Measurements from ENCODE around the gene NKTR. TPM values are rescaled to one million over a fixed set of nuclear protein-coding genes. Genes with fewer than 3 reads are reported as not detected.
"Not testable (repeated sequence)": the region's sequence is repeated elsewhere in the genome, so short reads cannot be mapped to it uniquely, and the experiment has no call there.

The NKTR gene
- total RNA-seq, 1 experiment from 2014 or later: 89.3 TPM

- TF ChIP-seq ERG (CRISPR knock-in tag; IDR thresholded peaks at IDR 0.05): no peak
- TF ChIP-seq SMAD3 (CRISPR knock-in tag; IDR thresholded peaks at IDR 0.05; ENCODE audit: borderline replicate concordance): no peak
Observed at GRCh38 chr3:42591811-42592210, 8.7 kb upstream of the NKTR start (continued).

- Mint-ChIP-seq H3K4me3 (peak overlapping the region; percentile 31), H3K36me3 (peaks cover 38% of the 10 kb centered on the region), H3K9me3 (peaks cover 4% of the 10 kb centered on the region), H3K27ac (peak overlapping the region; percentile 61), H3K4me1 (peaks cover 43% of the 10 kb centered on the region), H3K27me3 (ENCODE audit: low read depth) (no peaks in the 10 kb centered on the region)
- POLR2A ChIA-PET: no interaction called here
- ATAC-seq (no peak), DNase-seq (ENCODE audit: low spot score) (no peak)
- TF ChIP-seq GRHL2 (CRISPR knock-in tag; IDR thresholded peaks at IDR 0.05; ENCODE audit: insufficient replicate concordance, severe bottlenecking): no peak
- CTCF ChIA-PET: interaction anchor here (1.0 kb wide), 1 partner anchor 20 kb away, joined by 3 read pairs; no protein-coding TSS in a partner anchor
Observed at GRCh38 chr3:42593635-42594034, 6.9 kb upstream of the NKTR start.

GRCh38 chr3:42595682-42596081, 4.8 kb upstream of the NKTR start:
- Mint-ChIP-seq H3K27me3 (ENCODE audit: low read depth) (no peaks in the 10 kb centered on the region), H3K36me3 (peaks cover 38% of the 10 kb centered on the region), H3K9me3 (peaks cover 4% of the 10 kb centered on the region), H3K4me1 (peaks cover 36% of the 10 kb centered on the region), H3K27ac (peak overlapping the region; percentile 65), H3K4me3 (no peak overlapping the region)
- CTCF ChIA-PET: no interaction called here
- TF ChIP-seq ARID4B (CRISPR knock-in tag; IDR thresholded peaks at IDR 0.05; ENCODE audit: borderline replicate concordance): no peak
- ATAC-seq (no peak), DNase-seq (ENCODE audit: low spot score) (no peak)
- POLR2A ChIA-PET: no interaction called here

- H3K4me3 Mint-ChIP-seq; ATAC-seq; H3K27me3 Mint-ChIP-seq (ENCODE audit: low read depth); H3K9me3 Mint-ChIP-seq; DNase-seq (ENCODE audit: low spot score); CTCF ChIA-PET: not testable (repeated sequence)
- H3K36me3 Mint-ChIP-seq: peaks cover 38% of the 10 kb centered on the region
- POLR2A ChIA-PET: interaction anchor here (0.5 to 0.8 kb wide), 3 partner anchors 15 to 439 kb away, joined by 3 to 6 read pairs (median 4); partner anchors contain the start of gene SEC22C
- H3K4me1 Mint-ChIP-seq: peaks cover 33% of the 10 kb centered on the region
- 0 out of 2 replicates have a peak overlapping the region, but pooled peaks have one; percentile 82 for H3K27ac Mint-ChIP-seq
Observed at GRCh38 chr3:42597098-42597497, 3.4 kb upstream of the NKTR start.

- Mint-ChIP-seq H3K36me3 (peaks cover 22% of the 10 kb centered on the region), H3K4me3 (peak overlapping the region; percentile 89), H3K27ac (peak overlapping the region; percentile 97), H3K9me3 (peaks cover 4% of the 10 kb centered on the region), H3K27me3 (ENCODE audit: low read depth) (no peaks in the 10 kb centered on the region), H3K4me1 (peaks cover 28% of the 10 kb centered on the region)
- TF ChIP-seq CREB1 (CRISPR knock-in tag; IDR thresholded peaks at IDR 0.05): no peak
- peak; percentile 77; the same call in 1 of the 2 replicates for TF ChIP-seq FOXP1 (CRISPR knock-in tag; IDR thresholded peaks at IDR 0.05; ENCODE audit: borderline replicate concordance)
- TF ChIP-seq ZNF671 (CRISPR knock-in tag; IDR thresholded peaks at IDR 0.05): no peak
- TF ChIP-seq MAX (CRISPR knock-in tag; IDR thresholded peaks at IDR 0.05): no peak
- 0 out of 2 replicates have a peak, but pooled peaks have one; percentile 1 for TF ChIP-seq ATF3 (CRISPR knock-in tag; conservative IDR thresholded peaks at IDR 0.05)
- TF ChIP-seq ZNF281 (CRISPR knock-in tag; IDR thresholded peaks at IDR 0.05): no peak
- no peak for TF ChIP-seq PRRX2 (CRISPR knock-in tag; IDR thresholded peaks at IDR 0.05)
- no peak for TF ChIP-seq NR2C2 (CRISPR knock-in tag; IDR thresholded peaks at IDR 0.05)
- TF ChIP-seq ZNF425 (CRISPR knock-in tag; conservative IDR thresholded peaks at IDR 0.05): no peak
- POLR2A ChIA-PET: interaction anchor here (1.0 to 1.5 kb wide), 7 partner anchors 10 to 202 kb away, joined by 3 to 17 read pairs (median 4); partner anchors contain the start of genes SEC22C and SS18L2
- DNase-seq (ENCODE audit: low spot score) (peak; percentile 67), ATAC-seq (peak; percentile 20)
- CTCF ChIA-PET: interaction anchor here (0.7 to 2.8 kb wide), 10 partner anchors 10 to 371 kb away, joined by 3 to 16 read pairs (median 4); partner anchors contain the start of genes SEC22C and SS18L2
Observed at GRCh38 chr3:42600958-42601675, 631 bp downstream of the NKTR start.
